OCI-LY3 (cell line): ENCODE measurements around the gene LRRC46.

Experiments
- H2AFZ ChIP-seq: fragments of 200-600, 300-600 bp; shearing (Covaris generic); 2 replicates; pipeline ENCODE4 v1.6.0; 2014; ENCODE audit warnings: antibody characterized with exemption, low read depth, low read length
- H3K27ac ChIP-seq: fragments of 200-600, 300-600 bp; sonication (generic); 2 replicates; pipeline ENCODE4 v1.5.1; 2014; ENCODE audit warnings: mild to moderate bottlenecking, low read length, moderate library complexity, mixed read lengths
- H3K27me3 ChIP-seq: fragments of 200-600, 300-600 bp; sonication (generic); 2 replicates; pipeline ENCODE4 v1.6.1; 2014; ENCODE audit warnings: low read depth, low read length, mixed read lengths
- H3K36me3 ChIP-seq: fragments of 200-600, 300-600 bp; sonication (generic); replicated peaks from 2 replicates; pipeline ENCODE3; 2014; ENCODE audit warnings: low read depth, low read length, mixed read lengths
- H3K4me1 ChIP-seq: fragments of 300-600, 200-600 bp; sonication (generic); 2 replicates; pipeline ENCODE4 v1.6.1; 2014; ENCODE audit warnings: low read length, mixed read lengths
- H3K4me2 ChIP-seq: fragments of 200-600, 300-600 bp; sonication (generic); 2 replicates; pipeline ENCODE4 v1.6.1; 2014; ENCODE audit warnings: low read length, mixed read lengths
- H3K4me3 ChIP-seq: fragments of 300-600, 200-600 bp; sonication (generic); 2 replicates; pipeline ENCODE4 v1.5.1; 2014; ENCODE audit warnings: antibody characterized with exemption, mild to moderate bottlenecking, low read length, moderate library complexity
- H3K79me2 ChIP-seq: fragments of 300-600, 200-600 bp; shearing (Covaris generic); 2 replicates; pipeline ENCODE4 v1.6.1; 2014; ENCODE audit warnings: mild to moderate bottlenecking, low read length, mixed read lengths
- H3K9ac ChIP-seq: fragments of 300-600, 200-600 bp; shearing (Covaris generic); 2 replicates; pipeline ENCODE4 v1.6.0; 2014; ENCODE audit warnings: mild to moderate bottlenecking, low read length, moderate library complexity
- H3K9me3 ChIP-seq: fragments of 200-600, 300-600 bp; shearing (Covaris generic); 2 replicates; pipeline ENCODE4 v1.6.1; 2014; ENCODE audit warnings: low read length, mixed read lengths; ENCODE audit not compliant: insufficient read depth
- H4K20me1 ChIP-seq: fragments of 200-600, 300-600 bp; sonication (generic); 2 replicates; pipeline ENCODE4 v1.6.1; 2016; ENCODE audit warnings: low read length, mixed read lengths; ENCODE audit not compliant: insufficient read depth
- CTCF ChIP-seq: fragments of 200-600, 300-600 bp; sonication (generic); IDR thresholded peaks from 2 replicates; pipeline ENCODE4 v1.5.1; 2014; ENCODE audit warnings: antibody characterized with exemption, low read length, low read depth
- EZH2phosphoT487 ChIP-seq: fragments of 200-600 bp; shearing (Covaris generic); IDR thresholded peaks from 2 replicates; pipeline ENCODE4 v1.6.1; 2018; ENCODE audit warnings: antibody characterized with exemption, mixed run types, low read depth

The LRRC46 gene

GRCh38 chr17:47884427-47884740 is 52.9 kb downstream of the LRRC46 start:
- no peak overlapping the region for H2AFZ ChIP-seq
- peaks cover 64% of the 10 kb centered on the region for H3K4me1 ChIP-seq
- no peaks in the 10 kb centered on the region for H3K9me3 ChIP-seq
- no peak overlapping the region for H3K4me3 ChIP-seq
- TF ChIP-seq EZH2phosphoT487 = no peak
- TF ChIP-seq CTCF = no peak
- H3K27me3 ChIP-seq = no peaks in the 10 kb centered on the region
- H4K20me1 ChIP-seq = no peaks in the 10 kb centered on the region
- H3K36me3 ChIP-seq = no peaks in the 10 kb centered on the region
- H3K27ac ChIP-seq = no peak overlapping the region; the same call in 1 of the 2 replicates
- H3K9ac ChIP-seq = no peak overlapping the region
- H3K79me2 ChIP-seq = no peaks in the 10 kb centered on the region
- peak overlapping the region; percentile 43; the same call in 1 of the 2 replicates for H3K4me2 ChIP-seq

- Histone ChIP-seq H3K4me3 (no peak overlapping the region; the same call in 1 of the 2 replicates), H3K9ac (peak overlapping the region; percentile 24; the same call in 1 of the 2 replicates), H3K36me3 (no peaks in the 10 kb centered on the region), H2AFZ (peak overlapping the region; percentile 62), H3K4me2 (peak overlapping the region; percentile 43), H3K79me2 (no peaks in the 10 kb centered on the region), H4K20me1 (no peaks in the 10 kb centered on the region), H3K27ac (peak overlapping the region; percentile 28; the same call in 1 of the 2 replicates), H3K27me3 (no peaks in the 10 kb centered on the region), H3K9me3 (no peaks in the 10 kb centered on the region), H3K4me1 (peaks cover 63% of the 10 kb centered on the region)
- TF ChIP-seq EZH2phosphoT487 (no peak), CTCF (no peak)
These were observed 53.6 kb downstream of the LRRC46 start for GRCh38 chr17:47884905-47885730.
